Stimulated activated CD8-positive, alpha-beta memory T cell treated with anti-CD3 and anti-CD28 coated beads, Interleukin-15, amount 100 ng/mL, for 1 hour (primary cell): Measurements from ENCODE around the gene NDUFS8.
"Not testable (repeated sequence)": the region's sequence is repeated elsewhere in the genome, so short reads cannot be mapped to it uniquely, and the experiment has no call there.

Experiments
- DNase-seq: peaks from one replicate; pipeline ENCODE4 v3.0.0-alpha.2; 2020; ENCODE audit warnings: low read depth

The NDUFS8 gene

DNA sequence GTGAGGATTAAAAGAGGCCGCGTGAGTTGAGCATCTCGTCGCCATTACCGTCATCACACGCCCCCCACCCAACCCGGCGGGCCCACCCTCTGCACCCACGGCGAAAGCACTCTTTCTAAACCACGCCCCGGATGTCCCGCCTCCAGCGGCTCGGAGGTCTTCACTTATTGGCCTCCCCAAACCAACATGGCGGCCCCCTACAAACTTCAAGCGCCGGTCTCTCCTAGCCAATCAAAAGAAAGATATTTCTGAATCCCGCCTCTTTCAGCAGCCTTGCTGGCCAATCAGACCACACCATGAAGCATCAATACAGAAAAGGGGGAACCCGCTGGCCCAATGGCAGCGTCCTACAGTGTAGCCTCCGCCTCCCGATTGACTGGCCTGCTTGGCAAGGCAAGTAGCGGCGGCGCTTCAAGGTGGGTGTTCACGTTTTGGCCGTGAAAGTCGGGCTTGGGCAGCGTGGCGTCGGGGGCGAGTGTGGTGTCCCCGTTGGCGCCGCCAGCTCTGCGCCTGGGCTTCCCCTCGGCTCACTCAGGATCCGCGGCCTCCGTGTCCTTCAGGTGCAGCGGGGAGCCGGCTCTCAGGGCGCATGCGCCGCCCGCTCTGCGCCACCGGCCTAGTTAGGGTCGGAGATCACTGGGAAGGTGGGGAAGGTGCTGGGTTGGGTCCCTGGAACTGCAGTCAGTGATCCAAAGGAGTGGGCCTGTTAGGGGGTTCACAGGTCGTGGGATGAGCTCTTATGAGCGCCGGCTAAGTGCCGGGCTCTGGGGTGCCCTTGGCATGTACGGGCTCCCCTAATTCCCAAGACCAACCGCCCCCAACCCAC lies at the start of gene NDUFS8:
Gene NDUFS8 (plus strand): TSS at position 364 of the 826 bp plus-strand sequence. CDS start 1,471 bp downstream, outside the sequence.
- peak; percentile 95 for DNase-seq

DNA sequence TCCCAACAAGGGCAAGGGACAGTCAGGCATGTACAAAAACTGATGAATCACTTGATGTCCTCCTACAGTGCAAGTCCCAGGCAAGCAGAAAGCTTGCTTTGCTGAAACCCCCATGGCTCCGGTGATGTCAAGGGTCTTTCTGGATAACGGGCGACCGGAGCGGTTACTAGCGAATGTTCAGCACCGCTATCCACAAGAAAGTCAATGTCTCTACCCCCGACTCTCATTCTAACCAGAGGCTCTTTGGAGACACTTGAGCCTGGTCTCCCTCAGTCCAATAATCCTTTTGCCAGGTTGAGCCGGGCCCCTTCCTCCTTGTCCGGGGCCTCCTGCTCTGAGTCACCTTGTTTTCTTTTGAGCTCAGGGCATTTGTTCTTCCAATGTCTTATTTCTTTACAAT lies 49.3 kb upstream of the NDUFS8 start:
- DNase-seq, result not testable (repeated sequence)

DNA sequence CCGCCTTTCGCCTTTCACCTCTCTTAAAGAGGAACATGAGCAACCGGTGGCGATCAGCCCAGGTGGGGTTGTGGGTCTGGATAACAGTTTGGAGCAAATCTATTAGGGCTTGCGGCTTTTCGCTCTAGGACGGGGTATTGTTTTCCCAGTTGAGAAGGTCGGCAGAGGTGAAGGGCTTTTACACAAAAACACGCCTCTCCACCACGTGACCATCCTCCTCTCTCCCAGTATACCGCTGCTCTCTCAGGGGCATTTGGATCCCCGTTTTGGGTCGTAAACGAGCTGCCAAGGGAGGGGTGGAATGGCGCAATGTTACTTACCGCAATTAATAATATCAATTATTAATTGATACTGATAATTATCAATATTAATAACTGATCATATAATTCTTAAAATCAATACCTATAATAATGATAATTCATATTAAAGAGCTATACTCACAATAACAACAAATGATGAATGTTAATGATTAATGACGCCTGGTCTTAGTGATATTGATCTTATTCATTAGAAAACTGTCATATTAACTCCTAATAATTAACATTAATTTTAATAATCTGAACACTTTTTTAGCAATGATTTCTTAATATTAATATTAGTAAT lies 48.1 kb upstream of the NDUFS8 start:
- not testable (repeated sequence) for DNase-seq

GRCh38 chr11:67983951-67984350 lies 46.5 kb upstream of the NDUFS8 start:
- no peak for DNase-seq

DNA sequence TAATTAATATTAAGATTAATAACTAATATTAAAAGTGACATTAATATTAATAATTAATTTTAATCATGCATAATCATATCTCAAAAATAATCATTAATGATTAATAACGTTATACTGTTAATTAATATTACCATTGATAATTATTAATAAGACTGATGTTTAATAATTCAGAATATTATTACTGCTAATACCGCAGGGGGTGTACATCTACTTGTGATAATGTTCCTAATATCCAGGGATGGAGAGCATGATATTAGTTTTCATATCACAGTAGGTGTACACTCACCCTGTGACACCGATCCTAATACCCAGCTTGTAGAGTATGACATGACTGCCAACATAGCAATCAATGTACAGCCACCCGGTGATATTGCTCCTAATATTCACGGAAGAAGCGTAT lies 45.2 kb upstream of the NDUFS8 start:
- DNase-seq, result not testable (repeated sequence)

DNA sequence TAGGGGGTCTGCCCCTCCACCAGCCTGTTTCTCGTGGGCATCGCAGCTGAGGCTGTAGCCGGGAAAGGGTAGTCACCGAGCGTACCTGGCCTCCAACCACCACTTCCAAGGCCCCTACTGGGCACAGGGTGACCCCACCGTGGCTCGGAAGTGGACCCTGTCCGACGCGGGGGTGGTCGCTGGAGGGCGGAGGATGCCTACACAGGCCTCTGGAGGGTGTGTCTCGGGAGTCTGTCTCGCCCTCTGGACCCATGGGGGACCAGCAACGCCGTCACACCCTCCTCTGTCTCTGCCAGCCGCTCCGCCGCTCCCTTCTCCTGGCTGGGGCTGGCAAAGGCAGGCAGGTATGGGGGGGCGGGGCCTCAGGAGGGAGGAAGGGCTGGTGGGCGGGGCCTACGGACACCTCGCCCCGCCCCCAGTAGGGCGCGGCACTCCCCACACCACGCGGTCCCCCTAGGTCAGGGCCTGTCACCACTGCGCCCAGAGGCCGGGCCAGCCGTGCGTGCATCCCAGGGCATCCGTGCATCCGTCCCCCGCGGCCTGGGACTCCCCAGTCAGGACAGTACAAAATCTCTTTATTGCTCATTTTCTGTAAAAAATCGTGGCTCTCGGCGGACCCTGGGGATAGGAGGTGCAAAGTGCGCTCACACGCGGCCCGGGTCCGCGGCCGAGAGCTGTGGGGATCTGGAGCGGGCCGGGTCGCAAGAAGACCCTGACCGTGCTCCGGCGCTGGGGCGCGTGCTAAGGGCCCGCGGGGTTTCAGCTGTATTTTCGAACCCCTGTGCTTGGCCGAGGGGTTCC lies 39.7 kb upstream of the NDUFS8 start:
- DNase-seq, result not testable (repeated sequence)

GRCh38 chr11:67991347-67992121 lies 38.9 kb upstream of the NDUFS8 start:
- DNase-seq, result not testable (repeated sequence)

- not testable (repeated sequence) for DNase-seq
Measured at GRCh38 chr11:67993821-67994220, 36.7 kb upstream of the NDUFS8 start.

DNA sequence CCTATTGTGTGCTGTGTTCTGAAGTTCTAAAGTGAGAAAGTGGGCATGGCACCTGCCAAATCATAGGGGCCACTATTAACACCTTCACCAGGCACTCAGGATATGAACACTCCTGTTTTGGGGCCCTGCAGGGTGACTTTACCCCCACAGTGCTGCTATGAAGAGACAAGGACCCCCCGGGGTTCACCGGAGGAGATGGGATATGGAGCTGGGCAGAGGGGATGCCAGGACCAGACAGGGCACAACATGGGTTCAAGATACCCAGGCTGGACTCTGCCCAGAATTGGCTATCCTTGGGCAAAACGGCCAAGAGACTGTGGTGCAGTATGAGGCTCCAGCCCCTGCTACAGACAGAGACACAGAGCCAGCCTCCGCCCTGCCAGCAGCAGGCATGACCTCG lies 36.1 kb upstream of the NDUFS8 start:
- not testable (repeated sequence) for DNase-seq

- not testable (repeated sequence) for DNase-seq
Measured at GRCh38 chr11:67995129-67995528, 35.4 kb upstream of the NDUFS8 start.

DNA sequence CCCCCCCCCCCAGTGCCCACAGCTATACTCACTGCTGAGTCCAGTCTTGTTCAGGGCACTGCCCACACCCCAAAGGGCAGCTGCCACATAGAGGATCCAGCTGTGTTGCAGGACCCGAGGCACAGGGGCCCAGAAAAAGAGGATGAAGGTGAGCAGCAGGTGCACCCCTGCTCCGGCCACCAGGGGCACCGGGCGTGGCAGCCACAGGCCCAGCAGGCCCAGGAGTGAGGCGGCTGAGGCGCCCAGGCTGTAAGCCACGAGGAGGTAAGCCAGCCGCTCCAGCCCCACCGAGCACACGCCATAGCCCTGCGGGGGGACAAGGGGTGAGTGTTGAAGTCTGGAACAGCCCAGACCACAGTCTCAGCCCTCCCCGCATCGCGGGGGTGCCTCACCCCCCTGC lies 34.9 kb upstream of the NDUFS8 start:
- DNase-seq, result not testable (repeated sequence)

GRCh38 chr11:67996051-67996450 lies 34.4 kb upstream of the NDUFS8 start:
- DNase-seq, result no peak

DNA sequence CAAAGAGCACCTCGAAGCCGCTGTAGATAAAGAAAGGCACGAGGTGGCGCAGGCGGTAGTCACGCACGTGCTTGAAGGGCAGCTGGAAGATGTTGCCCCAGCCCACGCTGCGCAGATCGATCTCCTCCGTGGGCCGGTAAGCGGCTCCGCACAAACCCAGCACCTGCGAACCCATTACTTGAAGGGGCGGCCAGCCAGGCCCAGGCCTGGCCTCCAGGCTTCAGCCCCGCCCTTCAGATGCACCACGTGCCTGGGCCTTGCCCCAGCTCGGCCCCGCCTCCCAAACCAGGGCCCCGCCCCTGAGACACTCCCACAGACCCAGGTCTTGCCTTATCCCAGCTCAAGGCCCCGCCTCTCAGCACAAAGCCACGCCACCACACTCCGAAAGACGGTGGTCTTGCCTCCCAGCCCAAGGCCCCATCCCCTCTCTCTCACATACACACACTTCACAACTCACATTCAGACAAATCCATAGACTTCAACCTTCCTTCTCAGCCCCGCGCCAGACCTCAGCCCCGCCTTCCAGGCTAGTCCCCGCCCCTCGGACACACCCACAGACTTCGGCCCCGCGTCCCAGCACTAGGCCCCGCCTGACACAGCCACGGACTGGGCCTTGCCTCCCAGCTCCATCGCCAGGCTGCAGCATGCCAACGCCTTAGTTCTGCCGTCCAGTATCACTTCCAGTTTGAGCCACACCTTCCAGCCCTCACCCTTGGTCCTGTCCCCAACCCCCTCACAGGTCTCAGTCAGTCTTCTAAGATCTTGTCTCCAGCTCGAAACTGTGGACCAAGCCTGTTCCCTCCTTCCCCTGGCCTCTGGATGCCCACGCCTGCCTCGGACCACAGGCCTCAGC lies 33.6 kb upstream of the NDUFS8 start:
- DNase-seq, result no peak

DNA sequence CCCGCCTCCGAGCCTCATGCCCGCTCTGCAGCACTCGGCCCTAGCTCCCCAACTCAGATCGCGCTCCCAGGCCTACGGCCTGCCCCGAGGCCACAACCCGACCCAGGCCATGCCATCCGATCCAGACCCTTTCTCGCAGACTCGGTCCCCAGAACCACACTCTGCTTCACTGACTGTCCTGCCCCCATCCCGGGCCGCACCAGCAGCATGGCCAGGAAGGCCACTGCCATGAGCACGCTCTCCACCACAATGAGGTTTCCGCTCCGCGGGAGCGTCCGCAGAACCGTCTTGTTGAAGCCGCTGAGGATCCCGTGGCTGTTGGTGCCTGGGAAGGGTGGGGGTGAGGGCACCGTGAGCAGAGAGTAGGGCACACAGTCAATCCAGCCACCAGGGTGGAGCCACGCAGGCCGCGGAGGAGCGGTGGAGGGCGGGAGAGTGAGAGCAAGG lies 33.0 kb upstream of the NDUFS8 start:
- DNase-seq, result no peak

GRCh38 chr11:67998150-67999045 lies 32.1 kb upstream of the NDUFS8 start:
- DNase-seq, result no peak

DNA sequence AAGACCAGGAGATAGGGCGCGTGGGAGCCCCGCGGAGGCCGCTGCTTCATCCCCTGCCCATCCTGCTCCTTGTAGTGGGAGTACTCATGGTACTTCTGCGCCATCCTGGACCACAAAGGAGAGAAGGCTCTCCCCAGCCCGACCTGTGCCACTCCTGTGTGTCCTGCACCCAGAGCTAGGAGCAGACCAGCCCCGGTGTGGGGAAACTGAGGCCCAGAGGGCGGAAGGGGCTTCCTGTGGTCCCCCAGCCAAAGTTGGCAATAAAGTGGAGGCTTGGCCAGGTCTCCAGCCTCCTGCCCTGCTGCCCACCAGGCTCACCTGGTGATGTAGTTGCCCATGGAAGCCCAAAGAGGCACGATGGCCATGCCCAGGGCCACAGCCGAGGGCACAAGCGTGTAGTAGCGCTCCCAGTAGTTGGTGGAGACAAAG lies 31.3 kb upstream of the NDUFS8 start:
- DNase-seq, result no peak

DNA sequence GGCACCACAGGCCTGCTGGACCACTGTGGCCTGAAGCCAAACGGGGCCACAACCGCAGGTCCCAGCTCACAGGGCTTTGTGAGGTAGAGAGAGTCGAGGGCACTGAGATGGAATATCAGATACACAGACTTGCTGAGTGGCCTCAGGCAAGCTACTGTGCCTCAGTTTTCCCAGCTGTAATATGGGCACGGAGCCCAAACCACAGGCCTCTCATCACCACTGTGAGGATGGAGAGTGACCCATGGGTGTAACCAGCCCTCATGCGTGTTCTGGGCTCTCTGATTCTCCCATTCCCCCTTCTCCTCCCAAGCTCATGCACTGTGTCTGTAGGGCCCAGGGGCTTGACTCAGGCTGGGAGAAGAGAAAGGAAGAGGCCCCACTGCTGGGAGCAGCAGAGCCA lies 30.8 kb upstream of the NDUFS8 start:
- DNase-seq, result no peak

DNA sequence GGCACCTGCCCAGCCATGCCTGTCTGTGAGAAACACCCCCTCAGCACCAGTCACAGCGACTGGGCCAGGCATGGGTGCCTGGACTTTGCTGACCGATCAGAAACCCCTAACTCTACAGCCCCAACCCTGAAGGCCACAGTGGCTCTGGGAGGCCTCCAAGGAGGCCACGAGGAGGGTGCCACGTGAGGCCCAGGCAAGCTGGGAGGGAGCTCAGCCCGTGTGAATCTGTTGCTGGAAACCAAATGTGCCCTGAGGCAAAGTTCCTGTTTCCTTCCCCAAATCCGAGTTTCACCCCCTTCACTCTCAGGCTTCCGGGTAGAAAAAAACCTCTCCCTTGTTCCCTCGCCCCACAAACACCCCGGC lies 27.9 kb upstream of the NDUFS8 start:
- DNase-seq, result no peak

GRCh38 chr11:68002938-68003845 lies 27.3 kb upstream of the NDUFS8 start:
- DNase-seq, result peak; percentile 20
